Parathyroid adenoma (tissue), 2 donors: Measurements from ENCODE around the gene OR52E4.

ENCODE experiments used
- H2AFZ ChIP-seq: fragments of 300-600 bp; sonication (generic); one replicate; pipeline ENCODE4 v1.7.0; 2017; ENCODE audit warnings: antibody characterized with exemption, mild to moderate bottlenecking
- H3K27ac ChIP-seq: fragments of 300-600 bp; sonication (generic); one replicate; pipeline ENCODE4 v1.7.0; 2017
- H3K27me3 ChIP-seq: fragments of 300-600 bp; sonication (generic); one replicate; pipeline ENCODE4 v1.7.0; 2017; ENCODE audit warnings: low read length; ENCODE audit not compliant: control insufficient read depth, insufficient read depth
- H3K36me3 ChIP-seq: fragments of 300-600 bp; sonication (generic); one replicate; pipeline ENCODE4 v1.7.0; 2017; ENCODE audit warnings: low read length; ENCODE audit not compliant: control insufficient read depth, insufficient read depth
- H3K4me1 ChIP-seq: fragments of 300-600 bp; sonication (generic); one replicate; pipeline ENCODE4 v1.7.0; 2017; ENCODE audit warnings: control low read depth
- H3K4me2 ChIP-seq: fragments of 300-600 bp; sonication (generic); one replicate; pipeline ENCODE4 v1.7.0; 2017; ENCODE audit warnings: low read length
- H3K4me3 ChIP-seq: fragments of 300-600 bp; sonication (generic); one replicate; pipeline ENCODE4 v1.7.0; 2017; ENCODE audit warnings: low read depth, low read length
- H3K79me2 ChIP-seq: fragments of 300-600 bp; sonication (generic); one replicate; pipeline ENCODE4 v1.7.0; 2017; ENCODE audit warnings: control low read depth
- H3K9ac ChIP-seq: fragments of 300-600 bp; sonication (generic); one replicate; pipeline ENCODE4 v1.7.0; 2017; ENCODE audit warnings: mild to moderate bottlenecking
- H3K9me3 ChIP-seq: fragments of 300-600 bp; sonication (generic); one replicate; pipeline ENCODE4 v1.7.0; 2017; ENCODE audit warnings: low read length; ENCODE audit not compliant: control insufficient read depth
- TF ChIP-seq, protein P1 (sequence below): fragments of 300-600 bp; sonication (generic); IDR thresholded peaks from one replicate; pipeline ENCODE4 v1.7.0; 2017; ENCODE audit warnings: antibody characterized with exemption, mild to moderate bottlenecking
- donor health status: primary hyperparathyroidism.

Gene OR52E4

GRCh38 chr11:5846701-5847100 lies 33.7 kb upstream of the OR52E4 start:
- TF ChIP-seq, protein P1, sequence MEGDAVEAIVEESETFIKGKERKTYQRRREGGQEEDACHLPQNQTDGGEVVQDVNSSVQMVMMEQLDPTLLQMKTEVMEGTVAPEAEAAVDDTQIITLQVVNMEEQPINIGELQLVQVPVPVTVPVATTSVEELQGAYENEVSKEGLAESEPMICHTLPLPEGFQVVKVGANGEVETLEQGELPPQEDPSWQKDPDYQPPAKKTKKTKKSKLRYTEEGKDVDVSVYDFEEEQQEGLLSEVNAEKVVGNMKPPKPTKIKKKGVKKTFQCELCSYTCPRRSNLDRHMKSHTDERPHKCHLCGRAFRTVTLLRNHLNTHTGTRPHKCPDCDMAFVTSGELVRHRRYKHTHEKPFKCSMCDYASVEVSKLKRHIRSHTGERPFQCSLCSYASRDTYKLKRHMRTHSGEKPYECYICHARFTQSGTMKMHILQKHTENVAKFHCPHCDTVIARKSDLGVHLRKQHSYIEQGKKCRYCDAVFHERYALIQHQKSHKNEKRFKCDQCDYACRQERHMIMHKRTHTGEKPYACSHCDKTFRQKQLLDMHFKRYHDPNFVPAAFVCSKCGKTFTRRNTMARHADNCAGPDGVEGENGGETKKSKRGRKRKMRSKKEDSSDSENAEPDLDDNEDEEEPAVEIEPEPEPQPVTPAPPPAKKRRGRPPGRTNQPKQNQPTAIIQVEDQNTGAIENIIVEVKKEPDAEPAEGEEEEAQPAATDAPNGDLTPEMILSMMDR, result no peak
- no peaks in the 10 kb centered on the region for H3K9me3 ChIP-seq
- H3K27me3 ChIP-seq, result no peaks in the 10 kb centered on the region
- no peak overlapping the region for H3K9ac ChIP-seq
- H3K4me3 ChIP-seq, result no peak overlapping the region
- H3K79me2 ChIP-seq, result no peaks in the 10 kb centered on the region
- H3K4me1 ChIP-seq, result no peaks in the 10 kb centered on the region
- H3K36me3 ChIP-seq, result no peaks in the 10 kb centered on the region
- H3K27ac ChIP-seq, result no peak overlapping the region
- no peak overlapping the region for H2AFZ ChIP-seq
- no peak overlapping the region for H3K4me2 ChIP-seq

- no peak overlapping the region for H3K9ac ChIP-seq
- no peaks in the 10 kb centered on the region for H3K27me3 ChIP-seq
- H3K36me3 ChIP-seq, result no peaks in the 10 kb centered on the region
- no peaks in the 10 kb centered on the region for H3K79me2 ChIP-seq
- H2AFZ ChIP-seq, result no peak overlapping the region
- TF ChIP-seq, protein P1, result no peak
- H3K9me3 ChIP-seq, result no peaks in the 10 kb centered on the region
- H3K4me1 ChIP-seq, result no peaks in the 10 kb centered on the region
- no peak overlapping the region for H3K4me3 ChIP-seq
- H3K4me2 ChIP-seq, result no peak overlapping the region
- H3K27ac ChIP-seq, result no peak overlapping the region
Observed at GRCh38 chr11:5847711-5848110, 32.7 kb upstream of the OR52E4 start.

- Histone ChIP-seq H3K36me3 (no peaks in the 10 kb centered on the region), H3K9me3 (no peaks in the 10 kb centered on the region), H3K4me3 (no peak overlapping the region), H3K27ac (no peak overlapping the region), H3K9ac (no peak overlapping the region), H3K4me2 (no peak overlapping the region), H2AFZ (no peak overlapping the region), H3K27me3 (no peaks in the 10 kb centered on the region), H3K79me2 (no peaks in the 10 kb centered on the region), H3K4me1 (no peaks in the 10 kb centered on the region)
- TF ChIP-seq, protein P1, result no peak
Observed at GRCh38 chr11:5851002-5851401, 29.4 kb upstream of the OR52E4 start.

DNA sequence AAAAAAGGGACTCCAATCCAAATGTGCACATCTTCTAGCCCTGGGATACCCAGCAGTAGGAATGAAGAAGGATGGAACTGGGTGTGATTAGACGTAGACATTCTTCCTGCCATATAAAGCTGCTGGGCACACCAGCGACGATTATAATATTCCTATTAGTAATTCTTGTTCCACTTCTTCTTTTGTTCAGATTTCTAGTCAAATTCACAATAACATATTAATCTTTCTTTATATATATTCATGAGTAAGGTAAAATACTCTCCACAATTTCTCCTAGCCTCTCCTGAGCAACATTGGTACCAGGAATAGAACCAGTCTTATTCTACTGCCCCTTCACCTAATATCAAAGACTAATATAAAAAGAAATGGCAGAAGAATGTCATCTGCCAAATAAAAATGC lies 22.8 kb upstream of the OR52E4 start, which contains the start of gene OR52E8:
Gene OR52E8 (minus strand): TSS at position 101 of the 400 bp plus-strand sequence. CDS start 0 bp downstream, at position 101.
- TF ChIP-seq, protein P1, result no peak
- no peak within 1 kb of the TSS for H3K4me3 ChIP-seq
- H3K27ac ChIP-seq, result no peak within 1 kb of the TSS
- H3K4me1 ChIP-seq, result no peaks in the 10 kb centered on the region
- no peak within 1 kb of the TSS for H3K4me2 ChIP-seq
- no peaks in the 10 kb centered on the region for H3K9me3 ChIP-seq
- H3K79me2 ChIP-seq, result no peaks in the 10 kb centered on the region
- H3K27me3 ChIP-seq, result no peaks in the 10 kb centered on the region
- H3K9ac ChIP-seq, result no peak within 1 kb of the TSS
- no peak within 1 kb of the TSS for H2AFZ ChIP-seq
- H3K36me3 ChIP-seq, result no peaks in the 10 kb centered on the region

- Histone ChIP-seq H3K4me1 (no peaks in the 10 kb centered on the region), H3K36me3 (no peaks in the 10 kb centered on the region), H3K4me2 (no peak overlapping the region), H3K27me3 (no peaks in the 10 kb centered on the region), H3K9ac (no peak overlapping the region), H3K27ac (no peak overlapping the region), H3K9me3 (no peaks in the 10 kb centered on the region), H3K79me2 (no peaks in the 10 kb centered on the region), H3K4me3 (no peak overlapping the region), H2AFZ (no peak overlapping the region)
- TF ChIP-seq, protein P1, result no peak
Observed at GRCh38 chr11:5865826-5866225, 14.6 kb upstream of the OR52E4 start.
